Spleen (tissue), 7 donors: ENCODE measurements around the gene TMIE.

Experiments used
- CTCF ChIP-seq, 11 experiments: fragments of 200-600 bp in 7 of 11; fragments of 450-650 bp in 4 of 11; sonication (generic) in 4 of 11; IDR thresholded peaks in 8 of 11; conservative IDR thresholded peaks in 3 of 11; 1 replicate in 7 of 11; 2 replicates in 4 of 11; pipeline versions ENCODE4 v1.4.0 to v1.8.0; 2016 to 2021; ENCODE audit warnings: antibody characterized with exemption in 11 of 11, inconsistent platforms in 4 of 11, mild to moderate bottlenecking in 1 of 11
- POLR2A ChIP-seq, 3 donors: fragments of 450-650 bp; IDR thresholded peaks; one replicate each; pipeline ENCODE4 v1.5.1; 2017; ENCODE audit warnings: antibody characterized with exemption in 3 of 3, mild to moderate bottlenecking in 1 of 3
- donor health status: DM: no; HTN: no; CAD: no; lungs with moderate emphysema.
- donor health status: DM: no; HTN: no; CAD: no.
- donor health status: DM: no; HTN: no; CAD: no.

- TF ChIP-seq POLR2A (IDR thresholded peaks at IDR 0.05) (no peak), CTCF (IDR thresholded peaks at IDR 0.05 in 8 of 11, conservative IDR thresholded peaks at IDR 0.05 in 3 of 11) (no peak)
Observed at GRCh38 chr3:46713898-46714552, 12.8 kb downstream of the TMIE start.
